ENCODE data around the gene LCA5L. TPM values are rescaled to one million over a fixed set of nuclear protein-coding genes. Genes with fewer than 3 reads are reported as not detected.

Gene LCA5L
- total and polyA plus RNA-seq, 2 experiments from 2014 or later, result 0.69 to 1.4 TPM

DNA sequence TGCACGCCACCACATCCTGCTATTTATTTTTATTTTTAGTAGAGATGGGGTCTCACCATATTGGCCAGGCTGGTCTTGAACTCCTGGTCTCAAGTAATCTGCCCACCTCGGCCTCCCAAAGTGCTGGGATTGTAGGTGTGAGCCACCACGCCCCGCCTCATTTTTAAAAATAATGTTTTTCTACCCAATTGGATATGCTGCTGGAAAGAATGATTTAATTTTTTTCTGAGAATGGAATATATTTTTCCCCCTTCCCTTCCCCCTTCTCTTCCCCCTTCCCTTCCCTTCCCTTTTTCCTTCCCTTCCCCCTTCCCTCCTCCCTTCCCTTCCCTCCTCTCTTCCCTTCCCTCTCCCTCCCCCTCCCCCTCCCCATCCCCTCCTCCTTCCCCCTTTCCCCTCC lies 79.0 kb downstream of the LCA5L start:
- Histone ChIP-seq H3K4me2 (no peak overlapping the region), H4K20me1 (replicated peaks; ENCODE audit: insufficient read depth) (no peaks in the 10 kb centered on the region), H3K9me2 (ENCODE audit: insufficient read depth) (no peaks in the 10 kb centered on the region), H3F3A (replicated peaks; ENCODE audit: low read depth) (peaks cover 4% of the 10 kb centered on the region; the same call in 1 of the 2 replicates), H3K4me3 (no peak overlapping the region), H3K27ac (ENCODE audit: low read depth) (no peak overlapping the region), H3K36me3 (ENCODE audit: insufficient read depth) (no peaks in the 10 kb centered on the region), H3K4me1 (ENCODE audit: insufficient read depth) (no peaks in the 10 kb centered on the region), H3K27me3 (ENCODE audit: insufficient read depth) (no peaks in the 10 kb centered on the region), H2AFZ (no peak overlapping the region), H3K79me2 (replicated peaks; ENCODE audit: insufficient read depth) (no peaks in the 10 kb centered on the region)
- DNase-seq (ENCODE audit: low spot score), result no peak
- H3K27ac Mint-ChIP-seq, result no peak overlapping the region
- no peaks in the 10 kb centered on the region; the same call in 2 of the 3 replicates for H3K4me1 Mint-ChIP-seq
- no peak for TF ChIP-seq EZH2phosphoT487 (IDR thresholded peaks at IDR 0.05; ENCODE audit: unreplicated experiment)
- no peak for TF ChIP-seq ZNF114 (CRISPR knock-in tag; IDR thresholded peaks at IDR 0.05)
- TF ChIP-seq STAT1 (IDR thresholded peaks at IDR 0.05; ENCODE audit: unreplicated experiment), result no peak
- no peak for TF ChIP-seq ETS1 (IDR thresholded peaks at IDR 0.05)
- TF ChIP-seq POLR2AphosphoS5 (IDR thresholded peaks at IDR 0.05; ENCODE audit: low read depth), result no peak
- no peak for TF ChIP-seq EZH2 (IDR thresholded peaks at IDR 0.05; ENCODE audit: low read depth, unreplicated experiment)
- H3K4me3 Mint-ChIP-seq, result no peak overlapping the region
- no peaks in the 10 kb centered on the region for H3K36me3 Mint-ChIP-seq (ENCODE audit: low read depth)
- peaks cover 8% of the 10 kb centered on the region for H3K27me3 Mint-ChIP-seq (ENCODE audit: insufficient read depth, low read depth, poor library complexity)
- ATAC-seq, result no peak
- no peaks in the 10 kb centered on the region for H3K9me3 Mint-ChIP-seq

DNA sequence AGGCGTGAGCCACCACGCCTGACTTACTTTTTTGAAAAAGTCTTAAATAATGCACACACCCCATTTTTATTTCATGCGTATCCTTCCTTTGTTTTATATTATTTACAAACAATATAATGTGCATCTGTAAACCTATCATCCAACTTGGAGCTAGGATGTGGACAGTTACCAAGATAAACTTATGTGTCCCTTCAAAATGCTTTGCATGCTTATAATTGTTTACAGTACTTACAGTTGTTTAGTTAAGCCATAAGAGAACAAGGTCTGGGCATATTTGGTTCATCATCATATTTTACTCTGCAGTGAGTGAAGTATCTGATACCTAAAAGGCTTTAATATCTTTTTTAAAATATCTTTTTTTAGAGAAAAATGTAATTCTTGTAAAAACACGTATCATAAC lies 80.6 kb downstream of the LCA5L start:
- Histone ChIP-seq H3K27ac (ENCODE audit: low read depth) (no peak overlapping the region), H3K9me2 (ENCODE audit: insufficient read depth) (no peaks in the 10 kb centered on the region), H3K4me3 (no peak overlapping the region), H3K27me3 (ENCODE audit: insufficient read depth) (no peaks in the 10 kb centered on the region), H2AFZ (no peak overlapping the region), H3K4me2 (no peak overlapping the region), H4K20me1 (replicated peaks; ENCODE audit: insufficient read depth) (no peaks in the 10 kb centered on the region), H3K79me2 (replicated peaks; ENCODE audit: insufficient read depth) (no peaks in the 10 kb centered on the region), H3K36me3 (ENCODE audit: insufficient read depth) (no peaks in the 10 kb centered on the region), H3F3A (replicated peaks; ENCODE audit: low read depth) (no peaks in the 10 kb centered on the region; the same call in 1 of the 2 replicates), H3K4me1 (ENCODE audit: insufficient read depth) (no peaks in the 10 kb centered on the region)
- Mint-ChIP-seq H3K27ac (no peak overlapping the region), H3K27me3 (ENCODE audit: insufficient read depth, low read depth, poor library complexity) (peaks cover 2% of the 10 kb centered on the region), H3K4me3 (no peak overlapping the region), H3K9me3 (no peaks in the 10 kb centered on the region), H3K36me3 (ENCODE audit: low read depth) (no peaks in the 10 kb centered on the region), H3K4me1 (no peaks in the 10 kb centered on the region; the same call in 2 of the 3 replicates)
- ATAC-seq (no peak), DNase-seq (ENCODE audit: low spot score) (no peak)
- TF ChIP-seq ZNF114 (CRISPR knock-in tag; IDR thresholded peaks at IDR 0.05), result no peak
- no peak for TF ChIP-seq EZH2 (IDR thresholded peaks at IDR 0.05; ENCODE audit: low read depth, unreplicated experiment)
- no peak for TF ChIP-seq JUNB (IDR thresholded peaks at IDR 0.05; ENCODE audit: unreplicated experiment)
- TF ChIP-seq CREB1 (CRISPR knock-in tag; IDR thresholded peaks at IDR 0.05; ENCODE audit: low read depth), result no peak
- TF ChIP-seq REST (IDR thresholded peaks at IDR 0.05; ENCODE audit: unreplicated experiment), result no peak
- TF ChIP-seq POLR2AphosphoS5 (IDR thresholded peaks at IDR 0.05; ENCODE audit: low read depth), result no peak
- TF ChIP-seq ETS1 (IDR thresholded peaks at IDR 0.05), result no peak
- TF ChIP-seq NANOG (IDR thresholded peaks at IDR 0.05; ENCODE audit: borderline replicate concordance), result no peak
- TF ChIP-seq CTCF (conservative IDR thresholded peaks at IDR 0.05; ENCODE audit: low read depth in 2 of 2), result no peak
